ENCODE results near the gene KRTCAP2.

Gene KRTCAP2

GRCh38 chr1:155209312-155209721 is 36.2 kb upstream of the KRTCAP2 start:
- peak overlapping the region; percentile 98 for H3K4me3 ChIP-seq (ENCODE audit: low read depth, low read length)
- DNase-seq (ENCODE audit: low read depth), result no peak
- TF ChIP-seq, protein P1, sequence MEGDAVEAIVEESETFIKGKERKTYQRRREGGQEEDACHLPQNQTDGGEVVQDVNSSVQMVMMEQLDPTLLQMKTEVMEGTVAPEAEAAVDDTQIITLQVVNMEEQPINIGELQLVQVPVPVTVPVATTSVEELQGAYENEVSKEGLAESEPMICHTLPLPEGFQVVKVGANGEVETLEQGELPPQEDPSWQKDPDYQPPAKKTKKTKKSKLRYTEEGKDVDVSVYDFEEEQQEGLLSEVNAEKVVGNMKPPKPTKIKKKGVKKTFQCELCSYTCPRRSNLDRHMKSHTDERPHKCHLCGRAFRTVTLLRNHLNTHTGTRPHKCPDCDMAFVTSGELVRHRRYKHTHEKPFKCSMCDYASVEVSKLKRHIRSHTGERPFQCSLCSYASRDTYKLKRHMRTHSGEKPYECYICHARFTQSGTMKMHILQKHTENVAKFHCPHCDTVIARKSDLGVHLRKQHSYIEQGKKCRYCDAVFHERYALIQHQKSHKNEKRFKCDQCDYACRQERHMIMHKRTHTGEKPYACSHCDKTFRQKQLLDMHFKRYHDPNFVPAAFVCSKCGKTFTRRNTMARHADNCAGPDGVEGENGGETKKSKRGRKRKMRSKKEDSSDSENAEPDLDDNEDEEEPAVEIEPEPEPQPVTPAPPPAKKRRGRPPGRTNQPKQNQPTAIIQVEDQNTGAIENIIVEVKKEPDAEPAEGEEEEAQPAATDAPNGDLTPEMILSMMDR (conservative IDR thresholded peaks at IDR 0.05; ENCODE audit: low read depth, low read length), result no peak

- peak within 1 kb of the TSS; percentile 98 for H3K4me3 ChIP-seq (ENCODE audit: low read depth, low read length)
- DNase-seq (ENCODE audit: low read depth), result peak; percentile 89
- TF ChIP-seq, protein P1 (conservative IDR thresholded peaks at IDR 0.05; ENCODE audit: low read depth, low read length), result no peak
These were observed 35.6 kb upstream of the KRTCAP2 start, which contains the start of gene MTX1 for GRCh38 chr1:155208541-155209311. MTX1 (plus strand) TSS chr1:155208695; CDS start chr1:155208805, 110 bp downstream.

DNA sequence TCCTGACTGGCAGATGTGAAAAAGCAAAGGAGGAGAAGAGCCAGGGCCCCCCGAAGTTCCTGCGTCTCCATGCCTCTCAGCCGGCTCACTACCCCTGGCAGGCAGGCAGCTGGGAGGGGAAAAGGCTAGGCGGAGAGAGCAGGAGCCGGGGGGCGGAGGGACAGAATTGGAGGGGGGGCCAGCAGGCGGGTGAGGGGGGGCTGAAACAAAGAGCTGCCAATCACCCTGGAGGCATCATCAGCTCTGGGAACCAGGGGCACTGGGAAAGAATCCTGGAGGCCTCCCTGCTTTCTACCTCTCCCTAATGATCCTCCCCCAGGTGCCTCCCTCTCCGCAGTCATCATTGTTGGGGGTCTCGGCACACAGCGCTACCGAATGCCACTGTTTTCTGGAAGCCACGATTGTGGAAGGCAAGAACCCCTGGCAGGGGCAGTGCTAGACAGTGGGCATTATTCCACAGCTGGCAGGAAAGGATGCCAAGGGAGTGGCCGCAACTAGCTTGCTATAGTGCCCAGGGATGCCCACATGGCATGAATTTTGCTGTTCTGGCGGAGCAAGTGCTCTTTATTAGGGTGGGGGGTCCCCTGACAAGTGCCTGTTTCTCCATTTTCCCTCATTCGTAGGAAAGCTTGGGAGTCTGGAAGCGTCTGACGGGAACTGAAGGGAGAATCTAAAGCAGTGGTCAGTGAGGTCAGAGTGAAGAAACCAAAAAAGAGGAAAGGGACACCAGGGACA is 34.9 kb upstream of the KRTCAP2 start, which contains the start of gene THBS3:
THBS3 (minus strand) TSS at position 92 of the 735 bp plus-strand sequence; CDS start at position 71, 21 bp downstream.
- peak within 1 kb of the TSS; percentile 98 for H3K4me3 ChIP-seq (ENCODE audit: low read depth, low read length)
- DNase-seq (ENCODE audit: low read depth), result peak; percentile 32
- TF ChIP-seq, protein P1 (conservative IDR thresholded peaks at IDR 0.05; ENCODE audit: low read depth, low read length), result no peak

DNA sequence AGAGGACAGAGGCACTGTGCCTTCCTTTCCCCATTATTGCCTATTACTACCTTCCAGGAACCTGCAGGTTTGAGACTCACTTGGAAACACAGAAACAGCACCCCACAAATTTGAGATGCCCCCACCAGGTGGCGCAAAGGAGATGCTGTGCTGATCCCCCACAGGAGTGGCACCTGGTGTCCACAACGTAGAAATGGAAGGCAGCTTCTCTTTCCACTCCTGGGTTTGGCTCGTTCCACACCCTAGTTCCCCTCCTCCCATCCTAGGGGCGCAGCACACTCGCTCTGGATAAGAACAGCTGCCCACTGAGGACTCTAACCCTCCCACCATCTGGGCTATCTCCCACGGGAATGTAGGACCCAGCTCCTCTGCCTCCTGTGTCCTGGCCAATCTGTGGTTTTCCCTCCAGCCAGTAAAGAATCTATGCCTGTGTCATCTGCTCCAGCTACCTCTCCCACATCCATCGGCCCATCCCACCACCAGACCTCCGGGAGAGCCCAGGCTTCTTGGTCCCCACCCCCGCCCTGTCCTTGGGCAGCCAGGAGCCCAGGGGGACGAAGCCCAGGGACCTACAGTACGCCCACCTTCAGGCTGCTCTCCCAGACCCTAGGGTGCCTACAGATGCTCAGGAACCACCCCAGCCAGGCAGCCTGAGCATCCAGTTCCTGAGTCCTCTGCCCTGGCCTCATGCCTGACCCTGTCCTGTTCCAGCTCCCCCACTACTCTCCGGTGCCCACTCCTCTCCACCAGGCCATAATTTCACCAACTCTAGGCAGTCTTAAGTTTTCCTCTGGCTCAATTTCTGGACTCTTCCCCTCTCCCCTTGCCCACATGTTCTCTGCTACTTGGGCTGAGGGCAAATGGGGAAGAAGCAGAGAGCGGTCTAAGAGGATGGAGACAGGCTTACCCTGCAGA is 34.0 kb upstream of the KRTCAP2 start:
- TF ChIP-seq, protein P1 (conservative IDR thresholded peaks at IDR 0.05; ENCODE audit: low read depth, low read length), result peak; percentile 93
- peak overlapping the region; percentile 98 for H3K4me3 ChIP-seq (ENCODE audit: low read depth, low read length)
- peak; percentile 89 for DNase-seq (ENCODE audit: low read depth)

- no peak overlapping the region for H3K4me3 ChIP-seq (ENCODE audit: low read depth, low read length)
- DNase-seq (ENCODE audit: low read depth), result no peak
- TF ChIP-seq, protein P1 (conservative IDR thresholded peaks at IDR 0.05; ENCODE audit: low read depth, low read length), result no peak
These were observed 33.0 kb upstream of the KRTCAP2 start for GRCh38 chr1:155205969-155206593.

DNA sequence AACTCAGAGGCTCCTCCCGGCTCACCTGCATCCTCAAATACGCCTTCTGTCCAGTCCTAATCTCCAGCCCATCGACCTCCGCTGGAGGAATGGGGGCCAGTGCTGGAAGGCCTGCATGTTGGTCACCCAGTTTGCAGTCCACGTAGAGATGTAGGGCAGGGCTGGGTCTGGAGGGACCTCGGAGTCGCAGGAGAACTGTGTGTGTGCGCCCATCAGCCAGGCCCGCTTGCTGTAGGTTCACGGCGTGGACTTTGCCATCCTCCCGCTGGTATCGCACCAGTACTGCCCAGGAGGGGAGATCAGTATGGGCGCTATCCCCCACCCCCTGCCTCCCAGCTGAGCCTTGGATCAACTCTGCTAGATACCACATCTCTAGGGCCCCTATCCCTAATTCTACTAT is 31.9 kb upstream of the KRTCAP2 start:
- TF ChIP-seq, protein P1 (conservative IDR thresholded peaks at IDR 0.05; ENCODE audit: low read depth, low read length), result no peak
- H3K4me3 ChIP-seq (ENCODE audit: low read depth, low read length), result no peak overlapping the region

More for the DNA sequence above, 31.9 kb upstream of the KRTCAP2 start:
- no peak for DNase-seq (ENCODE audit: low read depth)
